Amygdala (tissue), 56 donors: Measurements from ENCODE around the gene CENPT.

Experiments used
- DNase-seq, 56 donors: peaks; one replicate each; lab custom pipeline; 2025; lab: John Stamatoyannopoulos, UW

The CENPT gene

GRCh38 chr16:67847064-67847861 lies at the start of gene CENPT:
CENPT (minus strand) TSS chr16:67847693; CDS start chr16:67833859, 13,834 bp downstream.
- peak in 20 of 56 donors; percentile 37 to 84 (median 66) for DNase-seq

- peak in 12 of 56 donors; percentile 8 to 36 (median 16) for DNase-seq
Measured at GRCh38 chr16:67897231-67897630, 49.7 kb upstream of the CENPT start.

- peak in 1 of 56 donors; percentile 35 for DNase-seq
Measured at GRCh38 chr16:67893743-67894399, 46.4 kb upstream of the CENPT start.

GRCh38 chr16:67892899-67893742 lies 45.6 kb upstream of the CENPT start, which contains the start of gene PSKH1:
PSKH1 (plus strand) TSS chr16:67893254; CDS start chr16:67908750, 15,496 bp downstream.
- DNase-seq = peak; percentile 31 to 98 (median 94)

GRCh38 chr16:67892375-67892774 lies 44.9 kb upstream of the CENPT start:
- no peak for DNase-seq

- no peak for DNase-seq
Measured at GRCh38 chr16:67888331-67888730, 40.8 kb upstream of the CENPT start.

- no peak for DNase-seq
Measured at GRCh38 chr16:67886387-67886786, 38.9 kb upstream of the CENPT start.

GRCh38 chr16:67885976-67886375 lies 38.5 kb upstream of the CENPT start:
- no peak for DNase-seq

GRCh38 chr16:67885545-67885944 lies 38.1 kb upstream of the CENPT start:
- DNase-seq = no peak

GRCh38 chr16:67884684-67885083 lies 37.2 kb upstream of the CENPT start, which contains the start of gene NRN1L:
NRN1L (plus strand) TSS chr16:67884885; CDS start chr16:67884904, 19 bp downstream.
- DNase-seq = peak in 55 of 56 donors; percentile 18 to 95 (median 84)

- peak in 28 of 56 donors; percentile 7 to 72 (median 28) for DNase-seq
Measured at GRCh38 chr16:67883872-67884261, 36.4 kb upstream of the CENPT start.

- peak in 1 of 56 donors; percentile 34 for DNase-seq
Measured at GRCh38 chr16:67883146-67883871, 35.8 kb upstream of the CENPT start.

- DNase-seq = peak in 54 of 56 donors; percentile 19 to 92 (median 72)
Measured at GRCh38 chr16:67882374-67883145, 35.1 kb upstream of the CENPT start.

GRCh38 chr16:67881621-67882161 lies 34.2 kb upstream of the CENPT start:
- peak in 38 of 56 donors; percentile 10 to 78 (median 44) for DNase-seq

GRCh38 chr16:67880584-67880983 lies 33.1 kb upstream of the CENPT start:
- no peak for DNase-seq

- DNase-seq = no peak
Measured at GRCh38 chr16:67879936-67880335, 32.4 kb upstream of the CENPT start.

- DNase-seq = no peak
Measured at GRCh38 chr16:67879462-67879861, 32.0 kb upstream of the CENPT start.

GRCh38 chr16:67878846-67879245 lies 31.4 kb upstream of the CENPT start:
- DNase-seq = no peak

GRCh38 chr16:67878232-67878631 lies 30.7 kb upstream of the CENPT start:
- DNase-seq = no peak
